GM20000 (cell line): Measurements from ENCODE around the gene OBSCN.

Source experiments
- DNase-seq: peaks from one replicate; pipeline ENCODE4 v3.0.0; 2012; ENCODE audit warnings: low spot score
- CTCF ChIP-seq: IDR thresholded peaks from 2 replicates; pipeline ENCODE4 v1.5.1; 2012; ENCODE audit warnings: mild to moderate bottlenecking, control low read depth; ENCODE audit errors: extremely low read depth, missing control alignments

The OBSCN gene

GRCh38 chr1:228283476-228284147 is 75.8 kb downstream of the OBSCN start:
- no peak for TF ChIP-seq CTCF
- no peak for DNase-seq

GRCh38 chr1:228284148-228284495 is 76.3 kb downstream of the OBSCN start:
- TF ChIP-seq CTCF: no peak
- DNase-seq: no peak

GRCh38 chr1:228284521-228284920 is 76.7 kb downstream of the OBSCN start:
- DNase-seq: no peak
- no peak for TF ChIP-seq CTCF

GRCh38 chr1:228285661-228286504 is 78.0 kb downstream of the OBSCN start:
- no peak for DNase-seq
- no peak for TF ChIP-seq CTCF

GRCh38 chr1:228286505-228287417 is 78.9 kb downstream of the OBSCN start:
- no peak for DNase-seq
- TF ChIP-seq CTCF: no peak

- no peak for DNase-seq
Measured at GRCh38 chr1:228287541-228288425, 79.9 kb downstream of the OBSCN start.

More at GRCh38 chr1:228287541-228288425, 79.9 kb downstream of the OBSCN start:
- no peak for TF ChIP-seq CTCF
